Activated gamma-delta T cell (primary cell): ENCODE data around the gene KLRF1.

ENCODE experiments used
- DNase-seq: peaks from one replicate; lab custom pipeline; 2025; lab: John Stamatoyannopoulos, UW
- total RNA-seq, 2 donors: gene quantifications; one replicate each; lab custom pipeline; 2026; lab: John Stamatoyannopoulos, UW

Gene KLRF1
- total RNA-seq: 1.1 to 3.5 reads per million in 2 donors

GRCh38 chr12:9827209-9827888, at the start of gene KLRF1:
Gene KLRF1 (plus strand): TSS chr12:9827481. CDS start chr12:9827545, 64 bp downstream.
- no peak for DNase-seq

GRCh38 chr12:9779209-9779608, 48.1 kb upstream of the KLRF1 start:
- DNase-seq: no peak

- DNase-seq: no peak
These were observed 45.9 kb upstream of the KLRF1 start for GRCh38 chr12:9781360-9781759.

- DNase-seq: no peak
These were observed 44.5 kb upstream of the KLRF1 start for GRCh38 chr12:9782547-9783382.

- no peak for DNase-seq
These were observed 43.0 kb upstream of the KLRF1 start for GRCh38 chr12:9784326-9784725.

GRCh38 chr12:9784816-9785215, 42.5 kb upstream of the KLRF1 start:
- no peak for DNase-seq

GRCh38 chr12:9786726-9787717, 40.3 kb upstream of the KLRF1 start:
- no peak for DNase-seq

GRCh38 chr12:9792185-9792900, 34.9 kb upstream of the KLRF1 start:
- DNase-seq: no peak

- DNase-seq: no peak
These were observed 34.2 kb upstream of the KLRF1 start for GRCh38 chr12:9792961-9793617.

GRCh38 chr12:9793779-9794395, 33.4 kb upstream of the KLRF1 start:
- DNase-seq: no peak

- no peak for DNase-seq
These were observed 32.7 kb upstream of the KLRF1 start for GRCh38 chr12:9794484-9795093.

- DNase-seq: no peak
These were observed 31.3 kb upstream of the KLRF1 start for GRCh38 chr12:9795945-9796344.

- no peak for DNase-seq
These were observed 30.9 kb upstream of the KLRF1 start for GRCh38 chr12:9796346-9796745.

- no peak for DNase-seq
These were observed 30.3 kb upstream of the KLRF1 start for GRCh38 chr12:9796971-9797370.

- no peak for DNase-seq
These were observed 29.3 kb upstream of the KLRF1 start for GRCh38 chr12:9797722-9798619.

- DNase-seq: no peak
These were observed 27.3 kb upstream of the KLRF1 start for GRCh38 chr12:9799961-9800360.

GRCh38 chr12:9805883-9806282, 21.4 kb upstream of the KLRF1 start:
- no peak for DNase-seq

- no peak for DNase-seq
These were observed 20.6 kb upstream of the KLRF1 start for GRCh38 chr12:9806714-9807113.

GRCh38 chr12:9808504-9808903, 18.8 kb upstream of the KLRF1 start:
- no peak for DNase-seq
